ENCODE measurements around the gene PPP6C.
"Not testable (repeated sequence)": the region's sequence is repeated elsewhere in the genome, so short reads cannot be mapped to it uniquely, and the experiment has no call there.

PPP6C gene

GRCh38 chr9:125181756-125182155 lies 7.8 kb downstream of the PPP6C start:
- DNase-seq (ENCODE audit: low spot score), result not testable (repeated sequence)

- no peak for DNase-seq (ENCODE audit: low spot score)
Measured at GRCh38 chr9:125180876-125181275, 8.7 kb downstream of the PPP6C start.

- not testable (repeated sequence) for DNase-seq (ENCODE audit: low spot score)
Measured at GRCh38 chr9:125179776-125180175, 9.8 kb downstream of the PPP6C start.

GRCh38 chr9:125177888-125178287 lies 11.7 kb downstream of the PPP6C start:
- no peak for DNase-seq (ENCODE audit: low spot score)

GRCh38 chr9:125176636-125177035 lies 13.0 kb downstream of the PPP6C start:
- DNase-seq (ENCODE audit: low spot score), result no peak

- DNase-seq (ENCODE audit: low spot score), result no peak
Measured at GRCh38 chr9:125172031-125172755, 17.4 kb downstream of the PPP6C start.

- no peak for DNase-seq (ENCODE audit: low spot score)
Measured at GRCh38 chr9:125169895-125170294, 19.7 kb downstream of the PPP6C start.

GRCh38 chr9:125166762-125167161 lies 22.8 kb downstream of the PPP6C start:
- DNase-seq (ENCODE audit: low spot score), result no peak

GRCh38 chr9:125162891-125163290 lies 26.7 kb downstream of the PPP6C start:
- DNase-seq (ENCODE audit: low spot score), result not testable (repeated sequence)

- no peak for DNase-seq (ENCODE audit: low spot score)
Measured at GRCh38 chr9:125161284-125161918, 28.2 kb downstream of the PPP6C start.

- no peak for DNase-seq (ENCODE audit: low spot score)
Measured at GRCh38 chr9:125160750-125161149, 28.9 kb downstream of the PPP6C start.

- no peak for DNase-seq (ENCODE audit: low spot score)
Measured at GRCh38 chr9:125156551-125156950, 33.1 kb downstream of the PPP6C start.

- DNase-seq (ENCODE audit: low spot score), result no peak
Measured at GRCh38 chr9:125153712-125154367, 35.8 kb downstream of the PPP6C start.

- DNase-seq (ENCODE audit: low spot score), result no peak
Measured at GRCh38 chr9:125151730-125152129, 37.9 kb downstream of the PPP6C start.

GRCh38 chr9:125150349-125151245 lies 39.0 kb downstream of the PPP6C start:
- DNase-seq (ENCODE audit: low spot score), result no peak

GRCh38 chr9:125147401-125147951 lies 42.1 kb downstream of the PPP6C start:
- no peak for DNase-seq (ENCODE audit: low spot score)

- DNase-seq (ENCODE audit: low spot score), result no peak
Measured at GRCh38 chr9:125146247-125146646, 43.4 kb downstream of the PPP6C start.

- DNase-seq (ENCODE audit: low spot score), result no peak
Measured at GRCh38 chr9:125145425-125145824, 44.2 kb downstream of the PPP6C start.

- DNase-seq (ENCODE audit: low spot score), result peak; percentile 99
Measured at GRCh38 chr9:125143377-125144090, 46.1 kb downstream of the PPP6C start, which contains the start of gene SCAI. Gene SCAI, minus strand, starts transcription at chr9:125143528. Its CDS starts 91 bp downstream, at chr9:125143437.

GRCh38 chr9:125142560-125143376 lies 46.8 kb downstream of the PPP6C start:
- DNase-seq (ENCODE audit: low spot score), result peak; percentile 20

Data from HuH-7 (cell line).